Lower leg skin (tissue), 3 donors: Measurements from ENCODE around the gene TCOF1.

Source experiments
- CTCF ChIP-seq, 3 donors: fragments of 450-650 bp; IDR thresholded peaks; one replicate each; pipeline ENCODE4 v1.5.1; 2016; ENCODE audit warnings: antibody characterized with exemption in 3 of 3, mild to moderate bottlenecking in 3 of 3, moderate library complexity in 2 of 3
- POLR2A ChIP-seq, 2 donors: fragments of 450-650 bp; IDR thresholded peaks; one replicate each; pipeline ENCODE4 v1.6.1; 2016 to 2017; ENCODE audit warnings: antibody characterized with exemption in 2 of 2, mild to moderate bottlenecking in 1 of 2, moderate library complexity in 1 of 2

GRCh38 chr5:150398722-150399523, 41.4 kb downstream of the TCOF1 start:
- TF ChIP-seq CTCF (IDR thresholded peaks at IDR 0.05) (no peak), POLR2A (IDR thresholded peaks at IDR 0.05) (no peak)
